ENCODE data around the gene FAM170B. TPM values are rescaled to one million over a fixed set of nuclear protein-coding genes. Genes with fewer than 3 reads are reported as not detected.

FAM170B gene
- total RNA-seq, 1 experiment from 2014 or later, result not detected

DNA sequence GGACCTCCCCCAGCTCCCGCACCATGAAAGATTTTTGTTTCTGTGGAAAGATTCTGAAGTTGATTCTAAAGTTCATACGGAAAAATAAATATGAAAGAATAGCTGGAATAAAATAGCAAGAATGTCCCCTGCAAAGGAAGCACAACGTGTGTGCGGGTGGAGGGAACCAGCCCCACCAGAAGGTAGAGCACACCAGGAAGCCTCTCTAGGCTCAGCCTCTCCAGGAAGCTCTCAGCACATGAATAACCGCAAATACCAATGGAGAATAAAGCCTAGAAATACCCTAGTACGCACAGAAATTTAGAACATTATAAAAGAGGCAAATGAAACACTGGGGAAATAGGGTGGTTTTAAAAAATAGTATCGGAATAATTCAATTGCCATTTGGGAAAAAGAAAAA is 24.6 kb upstream of the FAM170B start:
- H3K27ac Mint-ChIP-seq (ENCODE audit: unreplicated experiment), result no peak overlapping the region
- no peak overlapping the region for H3K4me3 Mint-ChIP-seq (ENCODE audit: low read depth, unreplicated experiment)
- intact Hi-C loops (cut with micrococcal nuclease; ENCODE audit: unreplicated experiment), result no loop called here
- CTCF ChIA-PET, result no interaction called here
- DNase-seq, result no peak
- H3K9me3 Mint-ChIP-seq (ENCODE audit: low read depth, unreplicated experiment), result no peaks in the 10 kb centered on the region
- TF ChIP-seq, protein P1, sequence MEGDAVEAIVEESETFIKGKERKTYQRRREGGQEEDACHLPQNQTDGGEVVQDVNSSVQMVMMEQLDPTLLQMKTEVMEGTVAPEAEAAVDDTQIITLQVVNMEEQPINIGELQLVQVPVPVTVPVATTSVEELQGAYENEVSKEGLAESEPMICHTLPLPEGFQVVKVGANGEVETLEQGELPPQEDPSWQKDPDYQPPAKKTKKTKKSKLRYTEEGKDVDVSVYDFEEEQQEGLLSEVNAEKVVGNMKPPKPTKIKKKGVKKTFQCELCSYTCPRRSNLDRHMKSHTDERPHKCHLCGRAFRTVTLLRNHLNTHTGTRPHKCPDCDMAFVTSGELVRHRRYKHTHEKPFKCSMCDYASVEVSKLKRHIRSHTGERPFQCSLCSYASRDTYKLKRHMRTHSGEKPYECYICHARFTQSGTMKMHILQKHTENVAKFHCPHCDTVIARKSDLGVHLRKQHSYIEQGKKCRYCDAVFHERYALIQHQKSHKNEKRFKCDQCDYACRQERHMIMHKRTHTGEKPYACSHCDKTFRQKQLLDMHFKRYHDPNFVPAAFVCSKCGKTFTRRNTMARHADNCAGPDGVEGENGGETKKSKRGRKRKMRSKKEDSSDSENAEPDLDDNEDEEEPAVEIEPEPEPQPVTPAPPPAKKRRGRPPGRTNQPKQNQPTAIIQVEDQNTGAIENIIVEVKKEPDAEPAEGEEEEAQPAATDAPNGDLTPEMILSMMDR (IDR thresholded peaks at IDR 0.05; ENCODE audit: unreplicated experiment), result no peak
- no peaks in the 10 kb centered on the region for H3K4me1 Mint-ChIP-seq (ENCODE audit: low read depth, unreplicated experiment)
- H3K27me3 Mint-ChIP-seq (ENCODE audit: unreplicated experiment), result peaks cover 88% of the 10 kb centered on the region
- BruUV-seq (replicated peaks), result no TSS peak
- no peaks in the 10 kb centered on the region for H3K36me3 Mint-ChIP-seq (ENCODE audit: insufficient read depth, unreplicated experiment)

DNA sequence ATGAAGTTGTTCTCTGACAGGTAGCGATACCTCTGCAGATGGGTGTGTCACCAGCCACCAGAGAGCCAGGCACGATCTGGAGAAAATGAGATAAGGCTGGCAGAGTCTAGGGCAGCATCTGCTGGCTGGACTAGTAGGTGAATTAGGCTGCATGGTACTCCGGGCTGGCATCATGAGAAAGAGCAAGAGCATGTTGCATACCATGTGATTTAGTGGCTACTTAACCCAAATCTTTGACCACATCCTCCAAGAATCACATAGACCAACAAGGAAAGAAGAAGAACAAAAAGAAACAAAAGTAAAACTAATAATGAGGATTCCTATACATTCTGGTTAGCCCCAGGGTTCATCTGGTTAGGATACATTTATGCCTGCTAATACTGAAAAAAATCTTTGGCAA is 23.4 kb upstream of the FAM170B start:
- DNase-seq, result no peak
- Mint-ChIP-seq H3K4me1 (ENCODE audit: low read depth, unreplicated experiment) (no peaks in the 10 kb centered on the region), H3K27me3 (ENCODE audit: unreplicated experiment) (peaks cover 88% of the 10 kb centered on the region), H3K9me3 (ENCODE audit: low read depth, unreplicated experiment) (no peaks in the 10 kb centered on the region), H3K27ac (ENCODE audit: unreplicated experiment) (no peak overlapping the region), H3K4me3 (ENCODE audit: low read depth, unreplicated experiment) (no peak overlapping the region), H3K36me3 (ENCODE audit: insufficient read depth, unreplicated experiment) (no peaks in the 10 kb centered on the region)
- CTCF ChIA-PET, result no interaction called here
- intact Hi-C loops (cut with micrococcal nuclease; ENCODE audit: unreplicated experiment), result no loop called here
- no TSS peak for BruUV-seq (replicated peaks)
- TF ChIP-seq, protein P1 (IDR thresholded peaks at IDR 0.05; ENCODE audit: unreplicated experiment), result no peak

DNA sequence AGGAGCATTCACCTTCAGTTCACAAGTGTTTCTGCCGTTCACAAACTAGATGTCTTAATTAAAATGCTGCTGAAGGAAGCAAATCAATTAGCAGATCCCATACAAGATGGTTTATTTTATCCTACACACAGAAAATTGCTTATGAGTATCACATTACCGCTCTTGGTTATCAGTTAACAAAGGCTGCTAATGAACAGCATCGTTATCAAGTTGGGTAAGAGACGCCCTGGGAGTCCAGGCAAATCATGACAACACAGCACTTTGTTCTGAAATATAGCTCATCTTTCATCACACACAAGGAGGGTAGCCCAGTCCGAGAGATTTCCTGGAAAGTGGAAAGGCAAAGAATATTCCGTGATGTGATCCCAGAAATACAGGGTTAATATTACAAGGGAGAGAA is 20.8 kb upstream of the FAM170B start:
- Mint-ChIP-seq H3K4me1 (ENCODE audit: low read depth, unreplicated experiment) (no peaks in the 10 kb centered on the region), H3K4me3 (ENCODE audit: low read depth, unreplicated experiment) (no peak overlapping the region), H3K27ac (ENCODE audit: unreplicated experiment) (no peak overlapping the region), H3K36me3 (ENCODE audit: insufficient read depth, unreplicated experiment) (no peaks in the 10 kb centered on the region), H3K9me3 (ENCODE audit: low read depth, unreplicated experiment) (no peaks in the 10 kb centered on the region), H3K27me3 (ENCODE audit: unreplicated experiment) (peaks cover 92% of the 10 kb centered on the region)
- no TSS peak for BruUV-seq (replicated peaks)
- TF ChIP-seq, protein P1 (IDR thresholded peaks at IDR 0.05; ENCODE audit: unreplicated experiment), result no peak
- no peak for DNase-seq
- intact Hi-C loops (cut with micrococcal nuclease; ENCODE audit: unreplicated experiment), result no loop called here
- CTCF ChIA-PET, result no interaction called here

DNA sequence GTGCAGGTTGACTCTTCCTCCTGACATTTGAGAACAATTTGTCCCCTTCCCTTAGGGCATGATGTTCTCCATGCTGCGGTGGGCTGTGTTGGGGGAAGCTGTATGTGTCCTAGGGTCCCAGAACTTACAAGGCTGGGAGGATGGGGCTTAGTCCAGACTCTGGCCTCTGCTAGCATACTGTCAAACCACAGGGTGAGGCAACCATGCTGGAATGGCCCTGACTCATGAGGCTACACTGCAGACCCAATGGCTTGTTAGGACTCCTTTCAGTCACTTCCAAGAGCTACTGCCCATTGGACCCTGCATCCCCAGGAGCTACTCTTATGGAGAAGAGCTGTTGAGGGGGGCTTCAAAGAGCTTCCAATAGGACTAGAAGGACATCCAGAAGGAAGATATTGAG is 20.1 kb upstream of the FAM170B start:
- no peak for DNase-seq
- CTCF ChIA-PET, result no interaction called here
- no peaks in the 10 kb centered on the region for H3K9me3 Mint-ChIP-seq (ENCODE audit: low read depth, unreplicated experiment)
- no peaks in the 10 kb centered on the region for H3K36me3 Mint-ChIP-seq (ENCODE audit: insufficient read depth, unreplicated experiment)
- BruUV-seq (replicated peaks), result no TSS peak
- no peak overlapping the region for H3K27ac Mint-ChIP-seq (ENCODE audit: unreplicated experiment)
- H3K4me1 Mint-ChIP-seq (ENCODE audit: low read depth, unreplicated experiment), result no peaks in the 10 kb centered on the region
- intact Hi-C loops (cut with micrococcal nuclease; ENCODE audit: unreplicated experiment), result no loop called here
- no peak overlapping the region for H3K4me3 Mint-ChIP-seq (ENCODE audit: low read depth, unreplicated experiment)
- peaks cover 91% of the 10 kb centered on the region for H3K27me3 Mint-ChIP-seq (ENCODE audit: unreplicated experiment)
- TF ChIP-seq, protein P1 (IDR thresholded peaks at IDR 0.05; ENCODE audit: unreplicated experiment), result no peak

DNA sequence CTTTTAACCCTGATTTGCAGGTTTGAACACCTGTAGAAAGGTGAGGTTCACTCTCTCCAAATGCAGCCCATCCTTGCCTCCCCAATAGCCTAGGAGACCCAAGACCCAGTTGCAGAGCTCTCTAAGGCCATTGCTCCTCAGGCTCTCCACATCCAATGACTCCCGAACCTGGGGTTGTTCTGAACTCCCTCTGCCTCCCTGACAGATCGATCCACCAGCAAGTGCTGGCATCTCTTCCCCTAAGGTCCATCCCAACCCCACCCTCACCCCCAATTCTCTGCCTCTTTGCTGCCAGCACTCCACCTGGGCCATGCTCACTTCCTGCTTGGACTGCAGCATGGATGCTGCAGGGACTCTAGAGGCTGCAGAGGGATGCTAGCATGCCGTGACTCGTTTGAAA is 19.3 kb upstream of the FAM170B start:
- BruUV-seq (replicated peaks), result no TSS peak
- Mint-ChIP-seq H3K27ac (ENCODE audit: unreplicated experiment) (no peak overlapping the region), H3K4me1 (ENCODE audit: low read depth, unreplicated experiment) (no peaks in the 10 kb centered on the region), H3K9me3 (ENCODE audit: low read depth, unreplicated experiment) (no peaks in the 10 kb centered on the region), H3K36me3 (ENCODE audit: insufficient read depth, unreplicated experiment) (no peaks in the 10 kb centered on the region), H3K4me3 (ENCODE audit: low read depth, unreplicated experiment) (no peak overlapping the region), H3K27me3 (ENCODE audit: unreplicated experiment) (peaks cover 93% of the 10 kb centered on the region)
- CTCF ChIA-PET, result no interaction called here
- intact Hi-C loops (cut with micrococcal nuclease; ENCODE audit: unreplicated experiment), result no loop called here
- DNase-seq, result no peak
- TF ChIP-seq, protein P1 (IDR thresholded peaks at IDR 0.05; ENCODE audit: unreplicated experiment), result no peak

All from Calu3 (cell line).